Lower leg skin (tissue), 3 donors: ENCODE measurements around the gene IFFO2.

ENCODE experiments used
- POLR2A ChIP-seq, 2 donors: fragments of 450-650 bp; IDR thresholded peaks; one replicate each; pipeline ENCODE4 v1.6.1; 2016 to 2017; ENCODE audit warnings: antibody characterized with exemption in 2 of 2, mild to moderate bottlenecking in 1 of 2, moderate library complexity in 1 of 2
- TF ChIP-seq, protein P1 (sequence below), 3 donors: fragments of 450-650 bp; IDR thresholded peaks; one replicate each; pipeline ENCODE4 v1.5.1; 2016; ENCODE audit warnings: antibody characterized with exemption in 3 of 3, mild to moderate bottlenecking in 3 of 3, moderate library complexity in 2 of 3

DNA sequence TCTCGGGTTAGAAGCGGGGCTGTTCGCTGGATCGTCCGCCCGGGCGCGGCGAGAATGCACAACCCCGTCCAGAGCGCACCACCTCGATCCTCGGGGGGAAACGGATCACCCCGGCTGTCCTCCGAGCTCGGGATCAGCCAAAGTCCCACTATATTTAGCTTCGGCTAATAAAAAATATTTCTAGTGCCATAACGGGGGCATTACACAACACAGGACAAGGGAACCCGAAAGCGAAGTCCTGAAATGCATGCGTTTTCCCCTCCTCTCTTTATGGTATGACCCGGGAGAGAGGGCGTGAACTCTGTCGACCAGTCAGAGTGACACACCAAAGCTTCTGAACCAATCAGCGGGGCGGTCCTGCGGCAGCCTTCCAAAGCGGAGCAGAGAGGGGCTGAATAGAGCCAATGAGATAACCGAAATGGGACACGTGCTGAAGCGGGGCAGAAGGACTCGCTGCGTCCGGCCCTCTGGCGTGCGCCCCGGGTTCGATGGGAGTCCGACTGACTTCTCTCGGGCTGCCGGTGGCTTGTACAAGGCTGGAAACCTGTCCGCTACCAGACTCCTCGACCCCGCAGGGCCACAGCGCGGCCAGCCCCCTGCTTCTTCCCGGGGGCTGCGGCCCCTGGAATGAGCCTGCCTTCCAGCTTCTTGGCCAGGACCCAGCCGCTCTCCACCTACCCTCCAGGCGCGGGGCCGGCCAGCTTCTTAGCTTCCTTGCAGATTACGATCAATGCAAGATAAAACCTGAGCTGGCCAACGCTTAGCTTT, 53.8 kb downstream of the IFFO2 start, which contains the start of gene ALDH4A1:
- TF ChIP-seq, protein P1, sequence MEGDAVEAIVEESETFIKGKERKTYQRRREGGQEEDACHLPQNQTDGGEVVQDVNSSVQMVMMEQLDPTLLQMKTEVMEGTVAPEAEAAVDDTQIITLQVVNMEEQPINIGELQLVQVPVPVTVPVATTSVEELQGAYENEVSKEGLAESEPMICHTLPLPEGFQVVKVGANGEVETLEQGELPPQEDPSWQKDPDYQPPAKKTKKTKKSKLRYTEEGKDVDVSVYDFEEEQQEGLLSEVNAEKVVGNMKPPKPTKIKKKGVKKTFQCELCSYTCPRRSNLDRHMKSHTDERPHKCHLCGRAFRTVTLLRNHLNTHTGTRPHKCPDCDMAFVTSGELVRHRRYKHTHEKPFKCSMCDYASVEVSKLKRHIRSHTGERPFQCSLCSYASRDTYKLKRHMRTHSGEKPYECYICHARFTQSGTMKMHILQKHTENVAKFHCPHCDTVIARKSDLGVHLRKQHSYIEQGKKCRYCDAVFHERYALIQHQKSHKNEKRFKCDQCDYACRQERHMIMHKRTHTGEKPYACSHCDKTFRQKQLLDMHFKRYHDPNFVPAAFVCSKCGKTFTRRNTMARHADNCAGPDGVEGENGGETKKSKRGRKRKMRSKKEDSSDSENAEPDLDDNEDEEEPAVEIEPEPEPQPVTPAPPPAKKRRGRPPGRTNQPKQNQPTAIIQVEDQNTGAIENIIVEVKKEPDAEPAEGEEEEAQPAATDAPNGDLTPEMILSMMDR (IDR thresholded peaks at IDR 0.05): no peak
- no peak for TF ChIP-seq POLR2A (IDR thresholded peaks at IDR 0.05)
